ENCODE measurements around the gene SNX25.
"Not testable (repeated sequence)": the region's sequence is repeated elsewhere in the genome, so short reads cannot be mapped to it uniquely, and the experiment has no call there.

SNX25 gene

DNA sequence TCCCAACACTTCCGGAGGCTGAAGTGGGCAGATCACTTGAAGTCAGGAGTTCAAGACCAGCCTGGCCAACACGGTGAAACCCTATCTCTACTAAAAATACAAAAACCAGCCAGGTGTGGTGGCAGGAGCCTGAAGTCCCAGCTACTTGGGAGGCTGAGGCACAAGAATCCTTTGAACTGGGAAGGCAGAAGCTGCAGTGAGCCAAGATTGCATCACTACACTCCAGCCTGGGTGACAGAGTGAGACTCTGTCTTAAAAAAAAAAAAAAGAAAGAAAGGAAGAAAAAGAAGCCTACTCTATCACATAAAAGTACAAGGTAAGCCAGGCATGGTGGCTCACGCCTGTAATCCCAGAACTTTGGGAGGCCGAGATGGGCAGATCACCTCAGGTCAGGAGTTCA lies 11.2 kb upstream of the SNX25 start:
- H3K4me3 Mint-ChIP-seq; H3K27me3 Mint-ChIP-seq (ENCODE audit: low read depth); H3K27ac Mint-ChIP-seq; H3K9me3 Mint-ChIP-seq; H3K36me3 Mint-ChIP-seq (ENCODE audit: low read depth): not testable (repeated sequence)
- peaks cover 22% of the 10 kb centered on the region for H3K4me1 Mint-ChIP-seq (ENCODE audit: low read depth)

DNA sequence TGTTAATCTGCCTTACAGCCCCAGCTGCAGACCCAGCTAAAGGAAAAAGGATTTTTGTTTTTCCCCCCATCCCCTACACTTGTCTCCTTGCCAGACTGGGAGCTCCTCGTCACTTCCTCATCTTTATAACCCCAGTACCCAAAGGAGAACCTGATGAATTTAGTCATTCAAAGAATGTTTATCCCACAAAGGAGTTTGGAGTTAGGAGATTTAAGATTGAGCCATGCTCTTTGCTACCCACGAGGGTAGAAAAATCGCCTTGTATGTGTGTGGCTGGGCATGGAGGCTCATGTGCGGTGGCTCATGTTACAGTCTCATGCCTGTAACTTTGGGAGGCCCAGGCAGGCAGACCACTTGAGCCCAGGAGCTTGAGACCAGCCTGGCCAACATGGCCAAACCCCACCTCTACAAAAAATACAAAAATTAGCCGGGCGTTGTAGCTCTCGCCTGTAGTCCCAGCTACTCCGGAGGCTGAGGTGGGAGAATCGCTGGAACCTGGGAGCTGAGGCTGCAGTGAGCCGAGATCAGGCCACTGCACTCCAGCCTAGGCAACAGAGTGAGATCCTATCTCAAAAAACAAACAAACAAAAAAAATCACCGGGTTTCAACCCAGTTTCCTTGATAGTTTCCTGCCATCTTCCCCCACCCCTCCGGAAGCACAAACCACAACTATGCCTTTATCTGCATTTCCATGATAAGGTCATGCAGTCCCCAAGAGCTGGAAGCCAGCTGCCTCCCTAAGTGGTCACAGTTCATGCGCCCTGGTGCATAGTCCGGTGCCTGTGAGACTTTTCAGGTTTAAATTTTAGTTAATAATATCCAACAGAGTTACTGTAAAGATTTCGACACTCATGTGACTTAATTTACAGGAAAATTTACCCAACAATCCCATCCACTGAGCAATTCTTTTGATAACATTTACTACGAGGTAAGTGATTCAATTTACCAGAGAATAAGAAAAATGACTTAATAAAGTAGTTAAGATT lies 7.1 kb upstream of the SNX25 start:
- no peaks in the 10 kb centered on the region for H3K27me3 Mint-ChIP-seq (ENCODE audit: low read depth)
- H3K9me3 Mint-ChIP-seq: no peaks in the 10 kb centered on the region
- H3K27ac Mint-ChIP-seq: peak overlapping the region; percentile 99
- peaks cover 4% of the 10 kb centered on the region for H3K36me3 Mint-ChIP-seq (ENCODE audit: low read depth)
- H3K4me3 Mint-ChIP-seq: peak overlapping the region; percentile 98
- peaks cover 26% of the 10 kb centered on the region for H3K4me1 Mint-ChIP-seq (ENCODE audit: low read depth)

DNA sequence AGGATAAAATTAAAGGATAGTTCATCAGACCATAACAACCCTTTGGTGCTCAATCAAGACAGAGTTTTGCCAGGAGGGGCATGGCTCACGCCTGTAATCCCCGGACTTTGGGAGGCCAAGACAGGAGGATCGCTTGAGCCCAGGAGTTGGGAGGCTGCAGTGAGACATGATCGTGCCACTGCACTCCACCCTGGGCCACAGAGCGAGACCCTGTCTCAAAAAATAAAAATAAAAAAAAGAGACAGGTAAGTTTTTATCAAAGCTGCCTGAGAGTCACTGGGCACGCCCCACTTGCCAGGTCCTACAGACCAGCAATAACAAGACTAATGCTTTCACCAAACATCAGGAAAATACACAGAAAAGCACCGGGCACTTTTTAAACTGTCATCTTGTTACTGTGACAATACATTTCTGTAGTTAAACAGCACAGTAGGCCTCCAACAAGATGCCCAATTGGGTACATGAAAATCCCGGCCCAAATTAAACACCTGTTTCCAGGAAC lies 6.4 kb upstream of the SNX25 start:
- Mint-ChIP-seq H3K4me3 (peak overlapping the region; percentile 98), H3K27me3 (ENCODE audit: low read depth) (no peaks in the 10 kb centered on the region), H3K27ac (peak overlapping the region; percentile 99), H3K4me1 (ENCODE audit: low read depth) (peaks cover 24% of the 10 kb centered on the region), H3K36me3 (ENCODE audit: low read depth) (peaks cover 2% of the 10 kb centered on the region), H3K9me3 (no peaks in the 10 kb centered on the region)

DNA sequence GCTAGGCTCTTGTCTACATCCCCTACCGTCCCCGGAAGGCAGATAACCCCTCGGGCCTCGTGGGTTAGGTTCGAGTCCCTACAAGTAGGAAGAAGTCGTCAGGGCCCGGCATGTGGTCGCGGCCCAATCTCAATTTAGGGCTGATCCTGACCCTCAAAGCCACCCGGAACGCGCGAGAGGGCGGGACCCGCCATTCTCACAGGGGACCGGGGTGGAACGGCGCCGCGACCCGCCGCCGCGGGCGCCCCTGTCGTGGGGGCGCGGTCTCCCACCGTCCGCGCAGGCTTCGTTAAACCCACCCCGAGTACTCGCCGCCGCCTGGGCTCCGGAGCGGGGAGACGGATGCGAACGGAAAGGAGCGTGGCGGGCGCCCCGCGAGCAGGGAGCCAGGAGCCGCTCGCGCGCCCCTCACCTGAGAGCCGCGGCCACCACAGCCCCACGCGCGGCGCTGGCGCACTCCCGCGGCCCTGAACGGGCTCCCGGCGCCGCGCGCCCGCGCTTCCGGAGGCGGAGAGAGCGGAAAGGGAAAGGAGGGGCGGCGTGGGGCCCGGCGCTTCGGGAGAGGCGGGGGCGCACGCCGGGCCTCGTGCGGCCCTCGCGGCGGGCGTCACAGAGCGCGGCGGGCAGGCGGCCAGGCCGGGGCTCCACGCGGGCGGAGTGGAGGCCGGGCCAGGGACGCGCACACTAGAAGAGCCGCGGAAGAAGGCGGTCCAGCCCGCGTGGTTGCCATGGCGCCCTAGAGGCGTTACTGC lies 5.7 kb upstream of the SNX25 start, which contains the start of gene CFAP97:
CFAP97 (minus strand) TSS at position 515 of the 752 bp plus-strand sequence. CDS start 12,804 bp downstream, outside the sequence.
- Mint-ChIP-seq H3K36me3 (ENCODE audit: low read depth) (peaks cover 2% of the 10 kb centered on the region), H3K4me3 (peak within 1 kb of the TSS; percentile 98), H3K27me3 (ENCODE audit: low read depth) (no peaks in the 10 kb centered on the region), H3K27ac (peak within 1 kb of the TSS; percentile 99), H3K4me1 (ENCODE audit: low read depth) (peaks cover 24% of the 10 kb centered on the region), H3K9me3 (no peaks in the 10 kb centered on the region)

DNA sequence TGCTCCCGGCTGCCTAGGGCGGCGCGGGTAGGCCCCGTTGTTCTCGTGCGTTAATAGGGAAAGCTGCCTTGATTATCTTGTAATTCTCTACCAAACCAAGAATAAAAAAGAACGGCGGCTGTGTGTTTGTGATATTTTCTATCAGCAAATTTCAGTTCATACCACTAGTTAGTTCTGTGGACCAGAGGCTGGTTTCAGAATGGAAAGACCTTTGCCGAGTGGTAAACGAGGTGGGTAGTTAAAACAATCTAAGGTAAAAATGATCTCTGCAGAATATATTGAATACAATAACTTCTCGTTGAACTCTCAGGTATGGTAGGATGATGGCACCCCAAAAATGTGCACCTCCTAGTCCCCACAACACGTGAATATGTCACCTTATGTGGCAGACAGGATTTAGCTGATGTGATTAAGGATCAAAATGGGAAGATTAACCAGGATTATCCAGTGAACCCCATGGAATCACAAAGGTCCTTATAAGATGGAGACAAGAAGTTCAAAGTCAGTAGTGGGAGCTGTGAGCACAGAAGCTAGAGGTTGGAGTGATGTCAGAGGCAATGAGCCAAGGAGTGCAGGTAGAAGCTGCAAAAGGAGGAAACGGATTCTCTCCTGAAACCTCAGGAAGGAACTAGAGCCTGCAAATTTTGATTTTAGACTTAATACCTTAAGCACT lies 5.0 kb upstream of the SNX25 start:
- H3K27ac Mint-ChIP-seq: peak overlapping the region; percentile 66
- peak overlapping the region; percentile 79 for H3K4me3 Mint-ChIP-seq
- H3K36me3 Mint-ChIP-seq (ENCODE audit: low read depth): peaks cover 2% of the 10 kb centered on the region
- no peaks in the 10 kb centered on the region for H3K9me3 Mint-ChIP-seq
- H3K27me3 Mint-ChIP-seq (ENCODE audit: low read depth): no peaks in the 10 kb centered on the region
- H3K4me1 Mint-ChIP-seq (ENCODE audit: low read depth): peaks cover 30% of the 10 kb centered on the region

DNA sequence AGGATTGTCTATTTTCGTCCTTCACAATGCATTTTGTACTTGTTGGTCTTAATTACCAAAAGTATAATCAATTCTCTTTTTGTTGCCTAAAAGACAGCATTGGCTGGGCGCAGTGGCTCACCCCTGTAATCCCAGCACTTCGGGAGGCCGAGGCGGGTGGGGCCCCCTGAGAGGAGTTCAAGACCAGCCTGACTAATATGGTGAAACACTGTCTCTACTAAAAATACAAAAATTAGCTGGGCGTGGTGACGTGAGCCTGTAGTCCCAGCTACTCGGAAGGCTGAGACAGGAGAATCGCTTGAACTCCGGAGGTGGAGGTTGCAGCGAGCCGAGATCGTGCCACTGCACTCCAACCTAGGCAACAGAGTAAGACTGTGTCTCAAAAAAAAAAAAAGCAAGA lies 4.3 kb upstream of the SNX25 start:
- H3K4me1 Mint-ChIP-seq (ENCODE audit: low read depth): peaks cover 25% of the 10 kb centered on the region
- H3K9me3 Mint-ChIP-seq; H3K27me3 Mint-ChIP-seq (ENCODE audit: low read depth); H3K36me3 Mint-ChIP-seq (ENCODE audit: low read depth); H3K27ac Mint-ChIP-seq: not testable (repeated sequence)
- peak overlapping the region; percentile 79 for H3K4me3 Mint-ChIP-seq

DNA sequence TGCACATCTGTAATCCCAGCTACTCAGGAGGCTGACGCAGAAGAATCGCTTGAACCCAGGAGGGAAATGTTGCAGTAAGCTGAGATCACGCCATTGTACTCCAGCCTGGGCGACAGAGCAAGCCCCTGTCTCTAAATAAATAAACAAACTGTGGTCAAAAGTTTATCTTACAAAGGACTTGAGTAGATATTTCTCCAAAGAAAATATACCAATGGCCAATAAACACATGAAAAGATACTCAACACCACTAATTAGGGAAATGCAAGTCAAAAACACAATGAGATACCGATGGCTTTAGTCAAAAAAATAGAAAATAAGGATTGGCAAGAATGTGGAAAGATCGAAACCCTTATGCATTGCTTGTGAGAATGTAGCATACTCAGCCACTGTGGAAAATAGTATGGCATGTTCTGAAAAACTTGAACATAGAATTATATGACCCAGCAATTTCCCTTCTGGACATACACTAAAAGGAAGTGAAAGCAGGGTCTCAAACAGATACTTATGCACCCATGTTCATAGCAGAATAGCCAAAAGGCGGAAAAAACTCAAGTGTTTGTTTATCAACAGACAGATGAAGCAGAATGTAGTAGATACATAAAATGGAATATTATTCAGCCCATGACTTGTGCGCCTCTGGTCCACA lies 3.6 kb upstream of the SNX25 start:
- Mint-ChIP-seq H3K36me3 (ENCODE audit: low read depth) (peaks cover 2% of the 10 kb centered on the region), H3K27me3 (ENCODE audit: low read depth) (no peaks in the 10 kb centered on the region), H3K4me1 (ENCODE audit: low read depth) (peaks cover 30% of the 10 kb centered on the region), H3K27ac (no peak overlapping the region), H3K9me3 (no peaks in the 10 kb centered on the region), H3K4me3 (no peak overlapping the region)

DNA sequence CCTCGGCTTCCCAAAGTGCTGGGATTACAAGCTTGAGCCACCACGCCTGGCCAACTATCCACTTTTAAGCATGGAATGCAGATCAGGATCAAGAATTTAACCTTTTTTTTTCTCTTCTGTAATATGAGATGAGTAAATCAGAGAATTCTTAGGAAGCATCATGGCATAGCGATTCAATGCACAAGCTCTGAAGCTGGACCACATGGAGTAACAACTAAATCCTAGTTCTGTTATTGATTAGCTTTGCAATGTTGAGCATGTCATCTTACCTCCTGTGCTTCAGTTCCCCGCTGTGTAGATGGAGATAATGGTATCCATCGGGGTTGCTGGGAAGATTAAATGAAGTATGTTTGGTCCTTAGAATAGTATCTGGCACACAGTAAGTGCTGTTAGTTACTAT lies 1.9 kb upstream of the SNX25 start:
- Mint-ChIP-seq H3K4me3 (no peak overlapping the region), H3K27me3 (ENCODE audit: low read depth) (no peaks in the 10 kb centered on the region), H3K4me1 (ENCODE audit: low read depth) (peaks cover 34% of the 10 kb centered on the region), H3K9me3 (no peaks in the 10 kb centered on the region), H3K36me3 (ENCODE audit: low read depth) (peaks cover 4% of the 10 kb centered on the region), H3K27ac (no peak overlapping the region)

DNA sequence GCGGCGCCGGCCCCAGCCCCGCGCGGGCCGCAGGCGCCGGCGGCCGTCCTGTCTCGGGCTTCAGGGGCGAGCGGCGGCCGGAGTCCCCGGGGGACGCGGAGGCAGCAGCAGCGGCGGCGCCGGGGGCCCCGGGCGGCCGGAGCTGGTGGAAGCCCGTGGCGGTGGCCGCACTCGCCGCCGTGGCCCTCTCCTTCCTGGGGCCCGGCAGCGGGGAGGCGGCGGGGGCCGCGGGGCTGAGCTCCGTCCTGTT lies 379 bp downstream of the SNX25 start:
- H3K4me3 Mint-ChIP-seq; H3K27me3 Mint-ChIP-seq (ENCODE audit: low read depth); H3K36me3 Mint-ChIP-seq (ENCODE audit: low read depth); H3K9me3 Mint-ChIP-seq; H3K27ac Mint-ChIP-seq: not testable (repeated sequence)
- H3K4me1 Mint-ChIP-seq (ENCODE audit: low read depth): peaks cover 23% of the 10 kb centered on the region

DNA sequence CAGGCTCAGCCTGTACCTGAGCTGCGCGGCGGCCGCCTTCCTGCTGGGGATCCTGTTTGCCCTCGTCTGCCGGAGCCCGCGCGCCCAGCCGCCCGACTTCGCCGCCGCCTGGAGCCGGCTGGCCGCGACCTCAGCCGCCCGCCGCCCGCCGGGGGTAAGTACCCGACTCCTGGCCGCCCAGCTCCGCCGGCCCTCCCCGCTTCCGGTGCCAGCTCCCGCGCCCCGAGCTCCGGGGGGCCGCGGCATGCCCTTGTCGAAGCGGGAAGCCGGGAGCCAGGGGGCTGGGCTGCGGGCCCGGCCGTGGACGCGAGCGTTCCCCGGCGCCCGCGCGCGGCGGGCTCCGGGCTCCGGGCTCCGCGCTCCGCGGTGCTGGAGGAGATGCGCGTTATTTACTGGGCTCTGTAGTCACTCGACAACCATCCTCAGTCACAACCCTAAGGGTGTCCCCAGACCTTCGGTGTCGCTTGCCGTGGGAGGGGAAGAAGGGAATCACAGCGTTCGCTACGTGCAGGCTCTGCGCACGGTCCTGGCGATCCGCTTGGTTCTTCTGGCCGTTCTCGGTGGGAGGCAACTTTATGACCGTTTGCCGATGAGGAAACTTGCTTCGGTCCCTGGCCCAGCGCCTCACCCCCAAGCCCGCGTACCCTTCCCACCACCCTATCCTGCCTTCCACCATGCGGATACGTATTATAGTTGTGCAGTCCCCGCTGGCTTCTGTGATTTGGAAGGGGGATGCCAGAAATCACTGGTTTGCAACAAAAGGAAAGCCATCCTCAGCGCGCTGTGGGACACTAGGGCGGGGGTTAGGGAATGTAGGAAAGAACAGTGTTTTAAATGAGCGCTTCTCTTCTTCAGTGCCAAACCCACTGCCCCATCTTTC lies 944 bp downstream of the SNX25 start:
- Mint-ChIP-seq H3K4me1 (ENCODE audit: low read depth) (peaks cover 22% of the 10 kb centered on the region), H3K36me3 (ENCODE audit: low read depth) (peaks cover 6% of the 10 kb centered on the region), H3K27me3 (ENCODE audit: low read depth) (no peaks in the 10 kb centered on the region), H3K4me3 (peak overlapping the region; percentile 87), H3K27ac (peak overlapping the region; percentile 80), H3K9me3 (no peaks in the 10 kb centered on the region)

DNA sequence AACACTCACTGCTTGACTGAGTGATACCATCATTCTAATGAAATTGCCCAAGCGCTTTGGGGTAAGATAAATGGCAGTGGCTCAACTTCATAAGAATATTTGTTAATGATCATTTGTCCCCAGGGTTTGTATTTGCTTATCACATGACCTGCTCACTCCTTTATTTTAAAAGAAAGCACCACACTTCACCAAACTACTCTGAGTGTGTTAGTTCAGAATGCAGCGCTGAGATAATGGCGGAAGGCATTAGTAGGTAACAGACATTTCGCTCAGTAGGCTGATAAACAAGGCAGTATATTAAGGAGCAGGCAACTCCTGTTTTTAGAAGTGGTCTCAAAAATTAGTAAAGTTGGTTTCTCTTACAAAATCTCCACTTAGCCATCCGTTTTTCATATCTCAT lies 1.6 kb downstream of the SNX25 start:
- Mint-ChIP-seq H3K27ac (peak overlapping the region; percentile 80), H3K4me1 (ENCODE audit: low read depth) (peaks cover 23% of the 10 kb centered on the region), H3K27me3 (ENCODE audit: low read depth) (no peaks in the 10 kb centered on the region), H3K4me3 (peak overlapping the region; percentile 87), H3K9me3 (no peaks in the 10 kb centered on the region), H3K36me3 (ENCODE audit: low read depth) (peaks cover 6% of the 10 kb centered on the region)

DNA sequence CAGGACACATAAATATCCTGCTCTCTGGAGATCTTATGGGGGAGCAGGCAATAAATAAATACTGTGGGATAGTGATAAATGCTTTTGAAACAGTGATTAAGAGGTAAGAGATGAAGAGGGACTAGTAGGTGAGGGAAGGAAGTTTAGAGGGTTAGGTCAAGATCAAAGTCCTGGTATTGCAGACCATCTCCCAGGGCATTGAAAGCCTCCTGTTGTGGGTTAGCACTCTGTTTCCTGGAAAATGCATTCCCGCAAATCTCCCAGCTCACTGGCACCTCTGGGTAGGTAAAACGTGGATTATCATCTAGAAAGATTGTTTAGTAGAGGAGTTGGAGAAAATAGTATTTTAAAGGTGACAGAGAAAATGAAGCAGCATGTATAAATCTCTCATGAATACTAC lies 2.2 kb downstream of the SNX25 start:
- peaks cover 6% of the 10 kb centered on the region for H3K36me3 Mint-ChIP-seq (ENCODE audit: low read depth)
- peak overlapping the region; percentile 87 for H3K4me3 Mint-ChIP-seq
- H3K27me3 Mint-ChIP-seq (ENCODE audit: low read depth): no peaks in the 10 kb centered on the region
- no peak overlapping the region for H3K27ac Mint-ChIP-seq
- peaks cover 25% of the 10 kb centered on the region for H3K4me1 Mint-ChIP-seq (ENCODE audit: low read depth)
- no peaks in the 10 kb centered on the region for H3K9me3 Mint-ChIP-seq

DNA sequence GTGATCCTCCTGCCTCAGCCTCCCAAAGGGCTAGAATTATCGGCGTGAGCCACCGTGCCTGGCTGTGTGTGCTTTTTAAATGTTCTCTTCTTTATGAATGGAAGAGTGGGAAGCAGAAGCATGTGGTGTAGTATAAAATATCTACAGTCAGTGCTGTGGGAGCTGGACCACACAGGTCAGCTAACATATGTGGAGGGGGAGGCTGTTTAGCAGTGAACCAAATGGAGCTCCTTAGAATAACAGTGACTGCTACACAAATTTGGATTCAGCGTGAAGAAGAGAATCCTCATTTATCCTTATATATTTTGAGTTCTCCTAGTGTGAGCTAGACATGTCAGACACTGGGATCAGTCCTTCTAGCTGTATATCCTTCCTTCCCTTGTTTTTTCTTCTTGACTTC lies 3.2 kb downstream of the SNX25 start:
- Mint-ChIP-seq H3K27me3 (ENCODE audit: low read depth) (no peaks in the 10 kb centered on the region), H3K36me3 (ENCODE audit: low read depth) (peaks cover 6% of the 10 kb centered on the region), H3K9me3 (no peaks in the 10 kb centered on the region), H3K27ac (no peak overlapping the region), H3K4me1 (ENCODE audit: low read depth) (peaks cover 25% of the 10 kb centered on the region), H3K4me3 (no peak overlapping the region)
